ENCODE measurements around the gene KRTAP4-8. TPM values are rescaled to one million over a fixed set of nuclear protein-coding genes. Genes with fewer than 3 reads are reported as not detected.
"Not testable (repeated sequence)": the region's sequence is repeated elsewhere in the genome, so short reads cannot be mapped to it uniquely, and the experiment has no call there.

Gene KRTAP4-8
- not detected in 2 replicates for total RNA-seq (2014; rRNA removed; shearing (Covaris generic); ENCODE audit: low replicate concordance)

DNA sequence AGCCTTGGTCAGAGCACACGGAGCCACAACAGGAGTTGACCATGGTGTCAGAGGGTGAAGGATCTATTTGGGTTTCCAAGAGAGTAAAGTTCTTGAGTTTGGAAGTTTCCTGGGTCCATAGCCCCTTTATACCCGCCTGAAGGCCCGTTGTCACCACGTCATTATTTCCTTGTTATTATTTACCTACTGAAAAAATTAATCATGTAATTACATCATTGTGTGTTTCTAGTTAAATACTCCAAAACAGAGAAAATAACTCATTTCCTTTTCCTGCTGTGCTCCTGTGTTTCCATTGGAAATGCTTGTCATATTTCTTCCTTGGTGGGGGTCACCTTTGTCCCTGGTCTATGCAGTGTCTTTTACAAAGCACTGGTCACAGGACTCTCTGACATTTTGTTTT, at the start of gene KRTAP4-8:
Gene KRTAP4-8 (minus strand): TSS at position 101 of the 400 bp plus-strand sequence. CDS start 58 bp downstream, at position 43.
- Histone ChIP-seq H3K4me1 (ENCODE audit: low read length) (no peaks in the 10 kb centered on the region), H3K79me2 (ENCODE audit: low read length) (no peaks in the 10 kb centered on the region), H3K4me2 (ENCODE audit: low read depth, low read length, poor library complexity, severe bottlenecking) (no peak within 1 kb of the TSS), H3K27ac (ENCODE audit: low read length) (no peak within 1 kb of the TSS), H3K9me3 (ENCODE audit: low read length) (no peaks in the 10 kb centered on the region), H3K27me3 (ENCODE audit: low read length) (no peaks in the 10 kb centered on the region), H3K36me3 (ENCODE audit: insufficient read depth, low read length) (no peaks in the 10 kb centered on the region), H2AFZ (ENCODE audit: low read length) (no peak within 1 kb of the TSS), H3K4me3 (ENCODE audit: low read length) (no peak within 1 kb of the TSS), H4K20me1 (ENCODE audit: insufficient read depth, low read depth, low read length) (no peaks in the 10 kb centered on the region), H3K9ac (ENCODE audit: low read length) (no peak within 1 kb of the TSS), H3K9me2 (replicated peaks; ENCODE audit: insufficient read depth, low read length) (no peaks in the 10 kb centered on the region)
- no peak for DNase-seq

DNA sequence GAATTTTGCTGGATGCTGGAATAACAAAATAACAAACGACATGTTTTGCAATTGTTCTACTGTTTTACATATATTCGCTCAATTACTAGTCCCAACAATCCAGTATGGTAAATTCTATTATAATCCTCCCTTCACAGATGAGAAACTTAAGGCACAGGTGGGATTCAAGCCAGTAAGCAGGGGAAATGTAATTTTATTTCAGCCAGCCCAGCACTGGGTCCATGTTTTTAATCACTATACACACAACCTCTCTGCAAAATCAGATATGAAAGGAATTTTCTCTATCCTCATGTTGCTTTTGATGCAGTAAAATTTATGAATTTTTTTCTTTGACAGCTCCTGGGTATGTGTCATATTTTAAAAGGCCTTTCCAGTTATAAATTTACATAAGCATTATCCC, 47.3 kb upstream of the KRTAP4-8 start:
- Histone ChIP-seq H2AFZ (ENCODE audit: low read length) (no peak overlapping the region), H3K4me3 (ENCODE audit: low read length) (no peak overlapping the region), H3K27me3 (ENCODE audit: low read length) (no peaks in the 10 kb centered on the region), H3K9me2 (replicated peaks; ENCODE audit: insufficient read depth, low read length) (no peaks in the 10 kb centered on the region), H3K9me3 (ENCODE audit: low read length) (peaks cover 3% of the 10 kb centered on the region; the same call in 1 of the 2 replicates), H3K4me1 (ENCODE audit: low read length) (no peaks in the 10 kb centered on the region), H3K36me3 (ENCODE audit: insufficient read depth, low read length) (no peaks in the 10 kb centered on the region), H3K79me2 (ENCODE audit: low read length) (no peaks in the 10 kb centered on the region), H3K4me2 (ENCODE audit: low read depth, low read length, poor library complexity, severe bottlenecking) (no peak overlapping the region), H3K27ac (ENCODE audit: low read length) (no peak overlapping the region), H4K20me1 (ENCODE audit: insufficient read depth, low read depth, low read length) (no peaks in the 10 kb centered on the region), H3K9ac (ENCODE audit: low read length) (no peak overlapping the region)
- DNase-seq, result no peak

GRCh38 chr17:41144846-41145245, 46.9 kb upstream of the KRTAP4-8 start:
- peaks cover 3% of the 10 kb centered on the region; the same call in 1 of the 2 replicates for H3K9me3 ChIP-seq (ENCODE audit: low read length)
- H4K20me1 ChIP-seq (ENCODE audit: insufficient read depth, low read depth, low read length), result no peaks in the 10 kb centered on the region
- no peak overlapping the region for H3K9ac ChIP-seq (ENCODE audit: low read length)
- no peak overlapping the region for H3K27ac ChIP-seq (ENCODE audit: low read length)
- H3K9me2 ChIP-seq (replicated peaks; ENCODE audit: insufficient read depth, low read length), result no peaks in the 10 kb centered on the region
- H3K4me2 ChIP-seq (ENCODE audit: low read depth, low read length, poor library complexity, severe bottlenecking), result no peak overlapping the region
- no peak overlapping the region for H3K4me3 ChIP-seq (ENCODE audit: low read length)
- no peaks in the 10 kb centered on the region for H3K36me3 ChIP-seq (ENCODE audit: insufficient read depth, low read length)
- H2AFZ ChIP-seq (ENCODE audit: low read length), result no peak overlapping the region
- no peak for DNase-seq
- no peaks in the 10 kb centered on the region for H3K27me3 ChIP-seq (ENCODE audit: low read length)
- no peaks in the 10 kb centered on the region for H3K4me1 ChIP-seq (ENCODE audit: low read length)
- no peaks in the 10 kb centered on the region for H3K79me2 ChIP-seq (ENCODE audit: low read length)

GRCh38 chr17:41141361-41141760, 43.4 kb upstream of the KRTAP4-8 start:
- H4K20me1 ChIP-seq (ENCODE audit: insufficient read depth, low read depth, low read length), result no peaks in the 10 kb centered on the region
- H3K9me2 ChIP-seq (replicated peaks; ENCODE audit: insufficient read depth, low read length), result no peaks in the 10 kb centered on the region
- no peak for DNase-seq
- H3K9me3 ChIP-seq (ENCODE audit: low read length), result peaks cover 3% of the 10 kb centered on the region; the same call in 1 of the 2 replicates
- H3K27ac ChIP-seq (ENCODE audit: low read length), result no peak overlapping the region
- H3K9ac ChIP-seq (ENCODE audit: low read length), result no peak overlapping the region
- H3K4me2 ChIP-seq (ENCODE audit: low read depth, low read length, poor library complexity, severe bottlenecking), result no peak overlapping the region
- no peak overlapping the region for H3K4me3 ChIP-seq (ENCODE audit: low read length)
- H3K27me3 ChIP-seq (ENCODE audit: low read length), result no peaks in the 10 kb centered on the region
- no peaks in the 10 kb centered on the region for H3K36me3 ChIP-seq (ENCODE audit: insufficient read depth, low read length)
- no peaks in the 10 kb centered on the region for H3K79me2 ChIP-seq (ENCODE audit: low read length)
- no peaks in the 10 kb centered on the region for H3K4me1 ChIP-seq (ENCODE audit: low read length)
- H2AFZ ChIP-seq (ENCODE audit: low read length), result no peak overlapping the region

DNA sequence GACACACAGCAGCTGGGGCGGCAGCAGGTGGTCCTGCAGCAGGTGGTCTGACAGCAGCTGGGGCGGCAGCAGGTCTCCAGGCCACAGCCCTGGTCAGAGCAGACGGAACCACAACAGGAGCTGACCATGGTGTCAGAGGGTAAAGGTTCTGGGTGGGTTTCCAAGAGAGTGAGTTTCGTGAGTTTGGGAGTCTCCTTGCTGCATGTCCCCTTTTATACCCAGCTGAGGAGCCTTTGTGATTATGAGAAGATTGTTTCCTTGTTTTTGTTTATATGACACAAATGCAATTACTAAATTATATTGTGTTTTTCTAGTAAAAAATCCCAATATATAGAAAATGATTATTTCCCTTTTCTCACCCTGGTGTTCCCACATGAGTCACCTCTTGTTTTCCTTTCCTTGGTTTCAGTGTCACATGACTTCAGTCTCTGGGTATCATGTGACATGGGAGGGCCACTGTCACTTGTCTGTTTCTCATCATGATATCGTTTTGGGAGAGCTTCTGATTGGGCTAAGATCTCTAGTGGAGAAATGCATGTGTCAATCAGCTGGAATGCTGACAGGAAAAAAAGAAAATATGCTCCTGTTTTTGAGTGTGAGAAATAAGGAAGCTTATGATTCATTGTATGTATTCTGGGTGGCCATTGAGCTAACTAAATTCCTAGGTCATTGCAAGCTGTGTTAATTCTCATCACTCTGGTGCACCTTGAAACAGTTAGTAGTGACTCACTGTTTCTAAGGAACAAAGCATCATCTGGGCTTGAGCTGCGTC, 42.6 kb upstream of the KRTAP4-8 start, which contains the start of gene KRTAP4-6:
Gene KRTAP4-6 (minus strand): TSS at position 185 of the 772 bp plus-strand sequence. CDS start 57 bp downstream, at position 128.
- Histone ChIP-seq H3K9ac (ENCODE audit: low read length) (no peak within 1 kb of the TSS), H4K20me1 (ENCODE audit: insufficient read depth, low read depth, low read length) (no peaks in the 10 kb centered on the region), H3K9me2 (replicated peaks; ENCODE audit: insufficient read depth, low read length) (no peaks in the 10 kb centered on the region), H3K36me3 (ENCODE audit: insufficient read depth, low read length) (no peaks in the 10 kb centered on the region), H2AFZ (ENCODE audit: low read length) (no peak within 1 kb of the TSS), H3K27ac (ENCODE audit: low read length) (no peak within 1 kb of the TSS), H3K4me3 (ENCODE audit: low read length) (no peak within 1 kb of the TSS), H3K4me1 (ENCODE audit: low read length) (no peaks in the 10 kb centered on the region), H3K27me3 (ENCODE audit: low read length) (no peaks in the 10 kb centered on the region), H3K9me3 (ENCODE audit: low read length) (peaks cover 3% of the 10 kb centered on the region; the same call in 1 of the 2 replicates), H3K79me2 (ENCODE audit: low read length) (no peaks in the 10 kb centered on the region), H3K4me2 (ENCODE audit: low read depth, low read length, poor library complexity, severe bottlenecking) (no peak within 1 kb of the TSS)
- DNase-seq, result no peak

GRCh38 chr17:41139865-41140264, 41.9 kb upstream of the KRTAP4-8 start:
- not testable (repeated sequence) for DNase-seq; H3K27me3 ChIP-seq (ENCODE audit: low read length); H3K9me3 ChIP-seq (ENCODE audit: low read length); H3K79me2 ChIP-seq (ENCODE audit: low read length); H3K27ac ChIP-seq (ENCODE audit: low read length); H3K4me2 ChIP-seq (ENCODE audit: low read depth, low read length, poor library complexity, severe bottlenecking); H3K4me1 ChIP-seq (ENCODE audit: low read length); H3K36me3 ChIP-seq (ENCODE audit: insufficient read depth, low read length); H3K9ac ChIP-seq (ENCODE audit: low read length); H3K9me2 ChIP-seq (replicated peaks; ENCODE audit: insufficient read depth, low read length); H4K20me1 ChIP-seq (ENCODE audit: insufficient read depth, low read depth, low read length); H2AFZ ChIP-seq (ENCODE audit: low read length); H3K4me3 ChIP-seq (ENCODE audit: low read length)

GRCh38 chr17:41133880-41134735, 36.2 kb upstream of the KRTAP4-8 start:
- H3K27ac ChIP-seq (ENCODE audit: low read length), result no peak overlapping the region

DNA sequence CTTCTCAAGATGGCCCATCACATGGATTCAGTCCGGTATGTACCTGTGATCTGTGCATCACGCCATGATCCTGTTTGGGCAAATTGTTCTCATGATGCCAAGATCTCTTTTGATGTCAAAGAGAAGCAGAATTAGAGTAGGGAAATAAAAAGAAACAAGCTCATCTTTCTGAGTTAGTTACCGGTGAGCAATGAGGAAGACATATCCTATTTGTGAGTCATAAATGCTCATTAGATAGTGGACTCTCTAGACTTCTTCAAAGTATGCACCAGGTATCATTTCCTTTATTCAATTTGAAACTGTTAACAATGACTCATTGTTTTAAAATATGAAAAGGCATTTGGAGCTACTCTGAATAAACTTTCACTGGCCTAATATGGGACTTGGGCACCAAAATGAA, 34.0 kb upstream of the KRTAP4-8 start:
- H3K4me2 ChIP-seq (ENCODE audit: low read depth, low read length, poor library complexity, severe bottlenecking), result no peak overlapping the region
- no peaks in the 10 kb centered on the region for H3K9me3 ChIP-seq (ENCODE audit: low read length)
- H3K27me3 ChIP-seq (ENCODE audit: low read length), result no peaks in the 10 kb centered on the region

More at GRCh38 chr17:41133880-41134735, 36.2 kb upstream of the KRTAP4-8 start:
- Histone ChIP-seq H3K9me2 (replicated peaks; ENCODE audit: insufficient read depth, low read length) (no peaks in the 10 kb centered on the region), H2AFZ (ENCODE audit: low read length) (no peak overlapping the region), H3K9me3 (ENCODE audit: low read length) (no peaks in the 10 kb centered on the region), H3K4me3 (ENCODE audit: low read length) (no peak overlapping the region), H3K79me2 (ENCODE audit: low read length) (no peaks in the 10 kb centered on the region), H4K20me1 (ENCODE audit: insufficient read depth, low read depth, low read length) (no peaks in the 10 kb centered on the region), H3K27me3 (ENCODE audit: low read length) (no peaks in the 10 kb centered on the region), H3K9ac (ENCODE audit: low read length) (no peak overlapping the region), H3K36me3 (ENCODE audit: insufficient read depth, low read length) (no peaks in the 10 kb centered on the region), H3K4me2 (ENCODE audit: low read depth, low read length, poor library complexity, severe bottlenecking) (no peak overlapping the region), H3K4me1 (ENCODE audit: low read length) (no peaks in the 10 kb centered on the region)
- DNase-seq, result no peak

More for the DNA sequence above, 34.0 kb upstream of the KRTAP4-8 start:
- Histone ChIP-seq H3K27ac (ENCODE audit: low read length) (no peak overlapping the region), H3K4me3 (ENCODE audit: low read length) (no peak overlapping the region), H3K36me3 (ENCODE audit: insufficient read depth, low read length) (no peaks in the 10 kb centered on the region), H3K9ac (ENCODE audit: low read length) (no peak overlapping the region), H4K20me1 (ENCODE audit: insufficient read depth, low read depth, low read length) (no peaks in the 10 kb centered on the region), H3K9me2 (replicated peaks; ENCODE audit: insufficient read depth, low read length) (no peaks in the 10 kb centered on the region), H3K79me2 (ENCODE audit: low read length) (no peaks in the 10 kb centered on the region), H3K4me1 (ENCODE audit: low read length) (no peaks in the 10 kb centered on the region), H2AFZ (ENCODE audit: low read length) (no peak overlapping the region)
- no peak for DNase-seq

Data from Karpas-422 (cell line).